Prostate gland (tissue), 2 donors: ENCODE data around the gene COL2A1. TPM values are rescaled to one million over a fixed set of nuclear protein-coding genes. Genes with fewer than 3 reads are reported as not detected.

Source experiments
- DNase-seq: peaks from one replicate; pipeline ENCODE4 v3.0.0-alpha.2; 2019; ENCODE audit warnings: low spot score
- H3K27ac ChIP-seq, 2 donors: fragments of 200-600 bp; sonication (generic); 2 replicates each; pipeline ENCODE4 v1.5.1; 2017 to 2019
- H3K27me3 ChIP-seq: fragments of 200-600 bp; sonication (generic); replicated peaks from 2 replicates; pipeline ENCODE4 v1.5.1; 2019; ENCODE audit not compliant: insufficient read depth
- H3K36me3 ChIP-seq, 2 donors: fragments of 200-600 bp; sonication (generic); 1 replicate in 1 of 2; 2 replicates in 1 of 2; pipeline versions ENCODE4 v1.5.1 to v1.8.1; 2017 to 2019
- H3K4me1 ChIP-seq: fragments of 200-600 bp; sonication (generic); replicated peaks from 2 replicates; pipeline ENCODE4 v1.5.1; 2019
- H3K4me3 ChIP-seq, 2 donors: fragments of 200-600 bp; sonication (generic); 2 replicates each; pipeline ENCODE4 v1.5.1; 2017 to 2019
- H3K9me3 ChIP-seq: fragments of 200-600 bp; sonication (generic); 2 replicates; pipeline ENCODE4 v1.5.1; 2017
- POLR2A ChIP-seq: fragments of 450-650 bp; IDR thresholded peaks from one replicate; pipeline ENCODE4 v1.6.1; 2016; ENCODE audit warnings: antibody characterized with exemption, mild to moderate bottlenecking
- POLR2AphosphoS5 ChIP-seq: sonication (generic); formaldehyde crosslinking; IDR thresholded peaks from one replicate; pipeline ENCODE4 v1.6.1; 2017; ENCODE audit warnings: antibody characterized with exemption
- WGBS: methylation state at CpG from one replicate; pipeline ENCODE4 v1.1.5; 2018; 5-methylcytosine and 5-hydroxymethylcytosine counted together
- intact Hi-C: fragments of 100-400 bp; cut with DNase I; formaldehyde crosslinking; loops from one replicate; pipeline ENCODE4 v1.14.2; 2022
- total RNA-seq, 2 donors: library from RNA; depleted of rRNA; stranded (reverse); fragments of >200 nt; gene quantifications; one replicate each; pipeline ENCODE4 v1.1.0, GENCODE V29; 2016
- TF ChIP-seq, protein P1 (sequence below), 4 experiments: fragments of 200-600 bp in 2 of 4; fragments of 450-650 bp in 2 of 4; sonication (generic) in 2 of 4; IDR thresholded peaks; 1 replicate in 3 of 4; 2 replicates in 1 of 4; pipeline ENCODE4 v1.5.1; 2016 to 2019; ENCODE audit warnings: antibody characterized with exemption in 4 of 4, mild to moderate bottlenecking in 2 of 4, moderate library complexity in 2 of 4

Gene COL2A1
- total RNA-seq, 2 donors from 2014 or later, result 0.14 to 1.9 TPM

GRCh38 chr12:47955059-47955458 is 49.2 kb downstream of the COL2A1 start:
- intact Hi-C loops, result no loop called here
- Histone ChIP-seq H3K4me1 (no peaks in the 10 kb centered on the region), H3K27ac (no peak overlapping the region), H3K27me3 (no peaks in the 10 kb centered on the region), H3K4me3 (no peak overlapping the region), H3K36me3 (no peaks in the 10 kb centered on the region), H3K9me3 (no peaks in the 10 kb centered on the region)
- no peak for DNase-seq
- 66% methylated on average over 3 of the region's 3 CpGs for WGBS
- TF ChIP-seq, protein P1, sequence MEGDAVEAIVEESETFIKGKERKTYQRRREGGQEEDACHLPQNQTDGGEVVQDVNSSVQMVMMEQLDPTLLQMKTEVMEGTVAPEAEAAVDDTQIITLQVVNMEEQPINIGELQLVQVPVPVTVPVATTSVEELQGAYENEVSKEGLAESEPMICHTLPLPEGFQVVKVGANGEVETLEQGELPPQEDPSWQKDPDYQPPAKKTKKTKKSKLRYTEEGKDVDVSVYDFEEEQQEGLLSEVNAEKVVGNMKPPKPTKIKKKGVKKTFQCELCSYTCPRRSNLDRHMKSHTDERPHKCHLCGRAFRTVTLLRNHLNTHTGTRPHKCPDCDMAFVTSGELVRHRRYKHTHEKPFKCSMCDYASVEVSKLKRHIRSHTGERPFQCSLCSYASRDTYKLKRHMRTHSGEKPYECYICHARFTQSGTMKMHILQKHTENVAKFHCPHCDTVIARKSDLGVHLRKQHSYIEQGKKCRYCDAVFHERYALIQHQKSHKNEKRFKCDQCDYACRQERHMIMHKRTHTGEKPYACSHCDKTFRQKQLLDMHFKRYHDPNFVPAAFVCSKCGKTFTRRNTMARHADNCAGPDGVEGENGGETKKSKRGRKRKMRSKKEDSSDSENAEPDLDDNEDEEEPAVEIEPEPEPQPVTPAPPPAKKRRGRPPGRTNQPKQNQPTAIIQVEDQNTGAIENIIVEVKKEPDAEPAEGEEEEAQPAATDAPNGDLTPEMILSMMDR (IDR thresholded peaks at IDR 0.05), result no peak
- TF ChIP-seq POLR2A, result no peak
- TF ChIP-seq POLR2AphosphoS5, result no peak

DNA sequence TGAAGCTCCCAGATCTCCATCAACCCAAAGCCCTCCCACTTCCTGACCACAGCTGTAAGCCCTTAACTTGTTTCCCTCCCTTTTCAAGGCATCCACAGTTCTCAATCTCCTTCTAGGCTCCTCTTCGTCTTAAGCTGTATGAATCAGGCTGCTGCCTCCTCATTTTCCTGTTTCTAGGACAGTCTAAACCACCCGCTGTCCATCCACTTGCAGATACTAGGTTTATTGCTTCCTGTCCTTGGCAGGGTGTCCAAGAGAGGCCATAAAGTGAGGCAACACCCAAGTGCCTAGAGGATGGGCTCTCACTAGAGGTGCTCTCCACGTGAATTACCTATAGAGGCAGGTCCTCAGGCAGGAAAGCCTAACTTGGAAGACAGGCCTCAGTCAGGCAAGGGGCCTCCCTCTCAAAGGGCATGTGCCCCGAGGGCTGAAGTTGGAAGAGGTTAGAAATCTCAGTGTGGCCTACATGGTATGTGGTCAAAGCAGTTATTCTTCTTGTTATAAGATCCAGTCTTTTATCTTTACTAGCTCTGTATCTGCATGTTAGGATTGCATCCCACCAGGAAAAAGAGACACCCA is 49.7 kb downstream of the COL2A1 start:
- DNase-seq, result no peak
- intact Hi-C loops, result no loop called here
- Histone ChIP-seq H3K36me3 (no peaks in the 10 kb centered on the region), H3K4me1 (no peaks in the 10 kb centered on the region), H3K4me3 (no peak overlapping the region), H3K27me3 (no peaks in the 10 kb centered on the region), H3K27ac (no peak overlapping the region), H3K9me3 (no peaks in the 10 kb centered on the region)
- TF ChIP-seq POLR2A (no peak), POLR2AphosphoS5 (no peak)
- TF ChIP-seq, protein P1 (IDR thresholded peaks at IDR 0.05), result no peak
- WGBS, result 57% methylated on average over 4 of the region's 4 CpGs

DNA sequence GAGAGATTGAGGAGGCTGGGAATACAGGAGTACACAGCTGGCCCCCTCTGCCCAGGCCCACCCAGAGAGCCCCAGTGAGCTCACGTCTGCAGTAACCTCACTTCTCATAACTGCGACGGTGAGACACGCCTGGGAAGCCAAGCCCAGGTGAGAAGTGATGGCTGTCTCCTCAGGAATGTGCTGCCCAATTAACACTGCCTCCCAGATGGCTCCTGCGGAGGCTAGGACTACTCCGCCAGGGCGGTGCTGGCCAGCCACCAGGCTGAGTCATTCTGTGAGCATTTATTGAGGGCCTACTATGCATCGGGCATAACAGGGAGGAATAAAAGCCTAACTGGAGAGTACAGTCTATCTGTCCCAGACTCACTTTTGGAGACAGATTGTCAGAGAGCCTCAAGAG is 50.2 kb downstream of the COL2A1 start:
- no peak overlapping the region for H3K27ac ChIP-seq
- 89% methylated on average over 5 of the region's 8 CpGs for WGBS
- H3K27me3 ChIP-seq, result no peaks in the 10 kb centered on the region
- no peaks in the 10 kb centered on the region for H3K4me1 ChIP-seq
- intact Hi-C loops, result no loop called here
- H3K9me3 ChIP-seq, result no peaks in the 10 kb centered on the region
- TF ChIP-seq POLR2A (no peak), POLR2AphosphoS5 (no peak)
- TF ChIP-seq, protein P1 (IDR thresholded peaks at IDR 0.05), result no peak
- no peak for DNase-seq
- no peak overlapping the region for H3K4me3 ChIP-seq
- H3K36me3 ChIP-seq, result no peaks in the 10 kb centered on the region

- no peak for DNase-seq
- no peaks in the 10 kb centered on the region for H3K36me3 ChIP-seq
- H3K4me3 ChIP-seq, result no peak overlapping the region
- no peak for TF ChIP-seq POLR2A
- TF ChIP-seq, protein P1 (IDR thresholded peaks at IDR 0.05), result no peak
- TF ChIP-seq POLR2AphosphoS5, result no peak
- 76% methylated on average over 8 of the region's 8 CpGs for WGBS
- H3K27me3 ChIP-seq, result no peaks in the 10 kb centered on the region
- no peaks in the 10 kb centered on the region for H3K9me3 ChIP-seq
- no peak overlapping the region for H3K27ac ChIP-seq
- no peaks in the 10 kb centered on the region for H3K4me1 ChIP-seq
- intact Hi-C loops, result no loop called here
Measured at GRCh38 chr12:47950856-47951468, 53.3 kb downstream of the COL2A1 start.
